Stimulated activated CD8-positive, alpha-beta memory T cell treated with anti-CD3 and anti-CD28 coated beads, Interleukin-4, amount 100 ng/mL, for 48 hours (primary cell): Measurements from ENCODE around the gene NOS3.
"Not testable (repeated sequence)": the region's sequence is repeated elsewhere in the genome, so short reads cannot be mapped to it uniquely, and the experiment has no call there.

ENCODE experiments used
- DNase-seq: peaks from one replicate; pipeline ENCODE4 v3.0.0-alpha.2; 2020

Gene NOS3

DNA sequence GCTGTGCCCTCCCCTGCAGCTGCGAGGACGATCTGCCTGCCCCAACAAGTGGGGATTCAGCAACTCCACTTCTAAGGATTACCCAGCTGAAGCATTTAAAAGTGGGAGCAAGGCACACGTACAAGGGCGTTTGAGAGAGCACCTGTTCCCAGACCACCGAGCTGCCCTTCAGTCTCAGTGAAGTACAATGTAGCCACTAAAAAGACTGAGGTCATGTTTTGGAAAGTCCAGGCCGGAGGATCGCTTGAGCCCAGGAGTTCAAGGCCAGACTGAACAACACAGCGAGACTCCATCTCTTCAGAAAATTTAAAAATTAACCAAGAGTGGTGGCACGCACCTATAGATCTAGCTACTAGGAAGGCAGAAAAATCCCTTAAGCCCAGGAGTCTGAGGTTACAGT lies 14.7 kb downstream of the NOS3 start:
- no peak for DNase-seq

DNA sequence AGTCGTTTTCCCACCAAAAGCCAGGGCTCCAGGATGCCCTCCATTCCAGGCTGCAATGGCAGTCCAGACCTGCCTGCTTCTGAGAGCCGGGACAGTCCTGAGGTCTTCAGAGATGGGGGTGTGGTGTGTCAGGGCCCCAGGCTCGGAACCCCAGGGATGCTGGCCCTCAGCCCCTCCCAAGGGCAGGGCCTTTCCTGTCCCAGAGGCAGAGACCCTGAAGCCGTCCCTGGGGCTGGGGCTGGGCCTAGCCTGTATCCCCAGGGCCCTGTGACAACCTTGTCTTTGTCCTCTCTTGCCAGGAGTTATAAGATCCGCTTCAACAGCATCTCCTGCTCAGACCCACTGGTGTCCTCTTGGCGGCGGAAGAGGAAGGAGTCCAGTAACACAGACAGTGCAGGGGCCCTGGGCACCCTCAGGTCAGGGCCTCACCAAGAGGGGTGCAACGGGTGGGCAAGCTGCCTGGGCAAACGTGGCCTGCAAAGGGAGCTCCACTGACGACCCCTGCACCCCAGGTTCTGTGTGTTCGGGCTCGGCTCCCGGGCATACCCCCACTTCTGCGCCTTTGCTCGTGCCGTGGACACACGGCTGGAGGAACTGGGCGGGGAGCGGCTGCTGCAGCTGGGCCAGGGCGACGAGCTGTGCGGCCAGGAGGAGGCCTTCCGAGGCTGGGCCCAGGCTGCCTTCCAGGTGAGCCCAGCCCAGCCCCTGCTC lies 15.9 kb downstream of the NOS3 start:
- no peak for DNase-seq

DNA sequence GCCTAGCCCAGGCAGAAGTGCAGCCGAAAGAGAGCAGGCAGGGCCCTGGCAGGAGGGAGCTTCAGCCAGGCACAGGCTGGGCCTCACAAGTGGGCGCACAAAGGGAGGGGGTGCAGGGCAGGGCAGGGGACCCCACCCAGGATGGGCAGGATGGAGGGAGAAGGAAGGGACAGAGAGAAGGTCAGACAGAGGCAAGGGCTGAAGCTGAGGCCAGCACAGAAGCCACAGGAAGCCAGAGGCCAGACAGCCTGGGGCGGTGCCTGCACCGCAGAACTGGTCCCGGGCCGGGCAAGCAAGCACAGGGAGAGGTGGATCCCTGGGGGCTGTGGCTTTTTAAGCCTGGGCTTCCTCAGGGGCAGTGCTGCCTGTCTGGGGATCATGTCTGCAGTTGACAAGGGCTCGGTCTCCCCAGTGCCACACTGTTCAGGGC lies 16.7 kb downstream of the NOS3 start:
- no peak for DNase-seq

DNA sequence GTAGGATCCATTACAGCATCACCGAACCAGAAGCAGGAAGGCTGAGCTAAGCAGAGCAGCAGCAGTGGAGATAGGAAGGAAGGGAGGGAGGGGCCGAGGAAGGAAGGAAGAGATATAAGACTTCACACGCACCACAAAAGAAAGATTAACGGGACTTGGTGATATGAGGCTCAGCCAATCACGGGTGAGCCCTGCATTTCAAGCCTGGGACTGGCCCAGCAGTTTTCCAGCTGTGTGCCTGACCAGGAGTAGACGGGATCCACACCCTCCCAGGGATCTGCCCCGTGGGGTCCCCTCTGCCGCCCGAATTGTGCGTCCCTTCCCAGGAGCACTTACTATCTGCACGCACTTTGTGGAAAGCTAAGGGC lies 17.3 kb downstream of the NOS3 start:
- no peak for DNase-seq

DNA sequence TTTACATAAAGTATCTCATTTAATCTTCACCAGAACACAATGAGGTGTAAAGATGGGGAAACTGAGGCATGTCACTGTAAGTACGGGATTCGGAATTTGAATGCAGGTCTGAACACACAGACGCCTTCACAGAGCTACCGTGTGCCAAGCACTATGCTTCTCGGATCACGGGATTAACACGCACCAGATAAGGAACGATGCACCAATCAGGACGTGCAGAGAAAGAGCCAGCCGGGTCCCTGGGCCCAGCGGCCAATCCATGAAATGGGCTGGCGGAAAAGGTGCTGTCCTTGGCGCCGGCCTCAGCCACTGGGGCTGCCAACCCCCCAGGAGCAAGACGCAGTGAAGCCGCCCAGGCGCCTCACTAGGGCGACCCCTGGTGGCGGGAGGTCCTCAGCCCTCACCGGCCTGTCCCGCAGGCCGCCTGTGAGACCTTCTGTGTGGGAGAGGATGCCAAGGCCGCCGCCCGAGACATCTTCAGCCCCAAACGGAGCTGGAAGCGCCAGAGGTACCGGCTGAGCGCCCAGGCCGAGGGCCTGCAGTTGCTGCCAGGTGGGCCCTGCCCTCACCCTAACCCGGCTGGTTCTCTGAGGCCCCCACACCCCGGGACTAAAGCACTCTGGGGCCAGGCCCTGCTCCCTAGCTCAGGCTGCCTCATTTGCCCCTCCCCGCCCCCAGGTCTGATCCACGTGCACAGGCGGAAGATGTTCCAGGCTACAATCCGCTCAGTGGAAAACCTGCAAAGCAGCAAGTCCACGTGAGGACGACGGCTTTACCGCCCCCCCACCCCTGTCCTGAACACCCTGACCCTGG lies 17.9 kb downstream of the NOS3 start:
- DNase-seq, result peak; percentile 95

DNA sequence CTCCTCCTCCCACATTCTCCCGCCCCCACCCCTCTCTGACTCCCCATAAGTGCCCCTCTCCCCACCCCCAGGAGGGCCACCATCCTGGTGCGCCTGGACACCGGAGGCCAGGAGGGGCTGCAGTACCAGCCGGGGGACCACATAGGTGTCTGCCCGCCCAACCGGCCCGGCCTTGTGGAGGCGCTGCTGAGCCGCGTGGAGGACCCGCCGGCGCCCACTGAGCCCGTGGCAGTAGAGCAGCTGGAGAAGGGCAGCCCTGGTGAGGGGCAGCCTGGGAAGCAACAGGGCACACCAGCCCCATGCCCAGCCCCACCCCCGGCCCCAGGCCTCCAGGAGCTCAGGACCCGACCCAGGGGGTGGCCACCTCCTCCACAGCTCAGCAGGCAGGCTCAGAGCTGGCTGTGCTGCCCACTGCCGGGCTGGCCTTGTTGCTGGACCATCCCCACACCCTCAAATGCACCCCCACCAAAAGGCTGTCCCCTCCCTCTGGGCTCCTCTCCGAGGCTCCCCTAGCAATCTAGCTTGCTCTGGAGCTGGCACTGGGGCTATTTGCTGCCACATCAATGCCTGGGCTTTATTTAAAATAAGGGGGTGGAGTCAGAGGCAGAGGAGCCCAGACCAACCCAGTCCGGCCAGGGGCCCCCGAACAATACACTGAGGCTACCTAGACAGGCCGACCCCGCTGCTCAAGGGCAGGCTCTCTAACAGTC lies 18.7 kb downstream of the NOS3 start:
- DNase-seq, result no peak

DNA sequence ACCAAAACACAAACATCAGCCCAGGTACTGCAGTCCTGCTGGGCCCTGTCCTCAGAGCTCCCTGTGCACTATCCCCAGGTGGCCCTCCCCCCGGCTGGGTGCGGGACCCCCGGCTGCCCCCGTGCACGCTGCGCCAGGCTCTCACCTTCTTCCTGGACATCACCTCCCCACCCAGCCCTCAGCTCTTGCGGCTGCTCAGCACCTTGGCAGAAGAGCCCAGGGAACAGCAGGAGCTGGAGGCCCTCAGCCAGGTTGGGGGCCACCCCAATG lies 19.2 kb downstream of the NOS3 start:
- no peak for DNase-seq

DNA sequence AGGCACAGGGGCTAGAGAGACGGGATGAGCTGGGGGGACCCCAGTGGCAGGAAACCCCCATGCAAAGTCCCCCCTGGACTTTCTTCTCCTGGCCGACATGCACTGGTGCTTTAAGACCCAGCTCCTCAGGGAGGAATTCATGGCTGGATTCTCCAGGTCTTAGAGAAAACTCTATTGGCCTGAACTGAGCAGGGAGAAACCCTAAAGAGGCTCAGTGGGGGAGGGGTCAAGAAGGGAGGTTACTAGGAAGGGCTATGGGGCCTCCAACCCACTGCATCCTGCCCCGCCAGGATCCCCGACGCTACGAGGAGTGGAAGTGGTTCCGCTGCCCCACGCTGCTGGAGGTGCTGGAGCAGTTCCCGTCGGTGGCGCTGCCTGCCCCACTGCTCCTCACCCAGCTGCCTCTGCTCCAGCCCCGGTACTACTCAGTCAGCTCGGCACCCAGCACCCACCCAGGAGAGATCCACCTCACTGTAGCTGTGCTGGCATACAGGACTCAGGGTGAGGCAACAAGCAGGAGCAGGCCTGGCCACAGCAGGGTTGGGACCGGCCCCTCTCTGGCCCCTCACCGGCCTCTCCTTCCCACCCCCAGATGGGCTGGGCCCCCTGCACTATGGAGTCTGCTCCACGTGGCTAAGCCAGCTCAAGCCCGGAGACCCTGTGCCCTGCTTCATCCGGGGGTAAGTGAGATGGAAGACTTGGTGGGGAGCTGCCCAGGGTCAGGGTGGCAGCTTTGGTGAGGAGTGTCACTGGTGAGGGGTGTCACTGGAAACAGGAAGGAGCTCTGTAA lies 19.7 kb downstream of the NOS3 start:
- DNase-seq, result peak; percentile 58

DNA sequence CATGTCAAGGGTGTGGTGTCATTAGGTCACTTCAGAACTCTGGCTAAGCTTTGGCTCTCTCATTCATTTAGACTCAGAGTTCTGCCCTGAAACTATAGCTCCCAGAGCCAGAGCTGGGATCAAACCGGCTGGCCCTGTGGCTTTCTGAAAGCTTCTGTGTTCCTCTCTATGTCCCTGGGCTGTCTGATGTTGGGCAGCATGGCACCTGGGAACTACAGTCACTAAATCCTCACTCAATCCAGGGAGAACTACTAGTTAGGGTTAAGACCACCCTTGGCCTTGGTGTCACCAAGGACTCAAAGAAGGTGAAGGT lies 20.2 kb downstream of the NOS3 start:
- DNase-seq, result no peak

DNA sequence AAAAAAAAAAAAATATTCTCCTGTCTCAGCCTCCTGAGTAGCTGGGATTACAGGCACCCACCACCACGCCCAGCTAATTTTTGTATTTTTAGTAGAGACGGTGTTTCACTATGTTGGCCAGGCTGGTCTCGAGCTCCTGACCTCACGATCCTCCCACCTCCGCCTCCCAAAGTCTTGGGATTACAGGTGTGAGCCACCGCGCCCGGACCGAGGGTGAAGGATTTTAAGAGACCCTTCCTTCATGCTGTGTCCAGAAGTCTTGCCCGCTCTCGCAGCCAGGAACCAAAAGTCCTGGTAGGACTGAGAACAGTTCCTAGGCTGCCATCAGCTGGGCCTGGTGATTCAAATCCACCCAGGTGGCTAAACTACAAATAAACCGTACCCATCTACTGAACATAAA lies 20.8 kb downstream of the NOS3 start:
- DNase-seq, result not testable (repeated sequence)

DNA sequence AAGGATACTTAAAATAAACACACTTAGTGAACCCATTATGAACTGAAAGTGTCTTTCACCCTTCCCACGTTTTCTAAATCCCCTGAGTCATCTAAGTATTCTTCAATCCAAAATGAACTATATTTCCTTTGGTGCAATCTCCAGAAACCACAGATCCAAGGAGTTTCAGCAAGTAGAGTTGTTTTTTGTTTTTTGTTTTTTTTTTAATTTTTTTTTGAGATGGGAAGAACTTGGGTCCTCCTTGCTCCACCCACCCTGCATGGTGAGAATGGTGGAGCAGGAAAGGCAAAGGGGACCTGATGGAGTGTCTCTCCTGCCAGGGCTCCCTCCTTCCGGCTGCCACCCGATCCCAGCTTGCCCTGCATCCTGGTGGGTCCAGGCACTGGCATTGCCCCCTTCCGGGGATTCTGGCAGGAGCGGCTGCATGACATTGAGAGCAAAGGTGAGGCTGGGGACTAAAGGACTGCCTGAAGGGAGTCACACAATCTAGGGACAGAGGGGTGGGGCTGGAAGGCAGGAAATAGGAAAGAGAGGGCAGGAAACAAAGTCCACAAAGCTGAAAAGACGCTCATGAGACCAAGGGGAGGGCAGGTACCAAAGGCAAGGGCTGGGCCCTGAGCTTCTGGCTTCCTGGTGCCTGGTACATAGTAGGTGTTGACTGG lies 21.3 kb downstream of the NOS3 start:
- no peak for DNase-seq

DNA sequence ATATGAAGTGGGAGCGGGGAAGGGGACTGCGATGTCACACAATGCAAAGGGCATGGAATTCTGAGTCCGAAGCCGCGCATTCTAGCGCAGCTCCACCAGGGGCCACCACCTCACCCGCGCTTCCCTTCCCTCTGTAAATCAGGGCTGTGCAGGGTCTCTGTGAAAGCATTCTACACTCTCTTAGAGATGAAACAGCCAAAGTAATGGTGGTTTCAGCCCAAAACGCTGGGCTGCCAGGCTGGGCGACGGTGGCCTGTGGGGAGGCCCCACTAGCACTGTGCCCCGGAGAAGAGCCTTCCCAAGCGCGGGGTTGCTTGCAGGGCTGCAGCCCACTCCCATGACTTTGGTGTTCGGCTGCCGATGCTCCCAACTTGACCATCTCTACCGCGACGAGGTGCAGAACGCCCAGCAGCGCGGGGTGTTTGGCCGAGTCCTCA lies 22.1 kb downstream of the NOS3 start:
- DNase-seq, result no peak

DNA sequence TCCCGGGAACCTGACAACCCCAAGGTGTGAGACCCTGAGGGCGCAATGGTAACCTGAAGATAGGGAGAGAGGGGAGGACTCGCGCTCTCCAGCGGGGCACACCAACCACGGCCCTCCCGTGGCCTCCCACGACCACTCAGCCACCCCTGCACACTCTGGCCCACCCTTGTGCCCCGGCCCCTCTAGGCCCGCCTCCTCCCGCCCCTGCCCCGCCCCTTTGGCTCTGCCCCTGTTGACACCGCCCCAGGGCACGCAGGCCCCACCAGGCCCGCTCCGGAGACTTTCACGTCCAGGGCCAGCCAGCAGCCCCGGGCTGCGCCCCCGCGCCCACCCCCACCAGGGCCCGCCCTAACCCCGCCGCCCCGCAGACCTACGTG lies 22.5 kb downstream of the NOS3 start:
- no peak for DNase-seq

DNA sequence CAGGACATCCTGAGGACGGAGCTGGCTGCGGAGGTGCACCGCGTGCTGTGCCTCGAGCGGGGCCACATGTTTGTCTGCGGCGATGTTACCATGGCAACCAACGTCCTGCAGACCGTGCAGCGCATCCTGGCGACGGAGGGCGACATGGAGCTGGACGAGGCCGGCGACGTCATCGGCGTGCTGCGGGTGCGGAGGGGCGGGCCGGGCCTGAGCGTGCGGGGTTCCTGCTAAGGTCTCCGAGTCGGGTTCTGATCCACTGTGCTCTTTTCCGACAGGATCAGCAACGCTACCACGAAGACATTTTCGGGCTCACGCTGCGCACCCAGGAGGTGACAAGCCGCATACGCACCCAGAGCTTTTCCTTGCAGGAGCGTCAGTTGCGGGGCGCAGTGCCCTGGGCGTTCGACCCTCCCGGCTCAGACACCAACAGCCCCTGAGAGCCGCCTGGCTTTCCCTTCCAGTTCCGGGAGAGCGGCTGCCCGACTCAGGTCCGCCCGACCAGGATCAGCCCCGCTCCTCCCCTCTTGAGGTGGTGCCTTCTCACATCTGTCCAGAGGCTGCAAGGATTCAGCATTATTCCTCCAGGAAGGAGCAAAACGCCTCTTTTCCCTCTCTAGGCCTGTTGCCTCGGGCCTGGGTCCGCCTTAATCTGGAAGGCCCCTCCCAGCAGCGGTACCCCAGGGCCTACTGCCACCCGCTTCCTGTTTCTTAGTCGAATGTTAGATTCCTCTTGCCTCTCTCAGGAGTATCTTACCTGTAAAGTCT lies 23.1 kb downstream of the NOS3 start:
- peak; percentile 90 for DNase-seq

DNA sequence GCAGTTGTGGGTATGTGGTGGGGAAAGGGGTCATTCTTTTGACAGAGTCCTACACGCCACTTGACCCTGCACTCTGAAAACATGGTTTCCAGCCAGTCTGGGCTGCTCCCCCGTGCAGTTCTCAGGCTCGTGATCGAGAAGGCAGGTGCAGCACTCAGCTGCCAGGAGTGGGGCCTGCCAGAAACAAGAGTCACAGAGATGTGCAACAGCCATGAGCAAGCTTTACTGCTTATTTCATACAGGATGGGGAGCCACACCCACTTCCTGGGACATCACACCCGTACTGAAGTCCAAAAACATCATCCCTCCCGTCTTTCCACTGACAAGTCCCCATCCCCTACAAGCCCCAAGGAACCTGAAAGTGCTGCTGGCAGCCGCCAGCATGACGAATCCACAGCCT lies 24.1 kb downstream of the NOS3 start:
- no peak for DNase-seq

DNA sequence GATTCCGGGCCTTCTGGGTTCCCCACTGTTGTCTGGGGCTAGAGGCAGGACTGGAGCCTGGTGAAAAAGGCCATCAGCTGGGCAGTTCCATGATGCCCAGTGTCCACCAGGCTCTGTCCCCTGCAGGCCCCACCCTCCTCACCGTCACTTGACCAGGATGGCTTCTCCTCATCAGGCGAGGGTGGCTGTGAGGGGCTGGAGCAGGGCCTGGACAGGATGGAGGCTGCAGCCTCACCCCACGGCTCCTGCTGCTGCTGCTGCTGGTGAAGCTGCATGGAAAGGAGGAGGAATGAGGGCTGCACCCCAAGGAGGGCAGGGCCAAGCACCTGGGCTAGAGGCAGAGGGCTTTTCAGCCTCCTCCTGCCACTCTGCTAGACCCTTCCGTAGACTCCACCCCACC lies 25.1 kb downstream of the NOS3 start:
- no peak for DNase-seq

DNA sequence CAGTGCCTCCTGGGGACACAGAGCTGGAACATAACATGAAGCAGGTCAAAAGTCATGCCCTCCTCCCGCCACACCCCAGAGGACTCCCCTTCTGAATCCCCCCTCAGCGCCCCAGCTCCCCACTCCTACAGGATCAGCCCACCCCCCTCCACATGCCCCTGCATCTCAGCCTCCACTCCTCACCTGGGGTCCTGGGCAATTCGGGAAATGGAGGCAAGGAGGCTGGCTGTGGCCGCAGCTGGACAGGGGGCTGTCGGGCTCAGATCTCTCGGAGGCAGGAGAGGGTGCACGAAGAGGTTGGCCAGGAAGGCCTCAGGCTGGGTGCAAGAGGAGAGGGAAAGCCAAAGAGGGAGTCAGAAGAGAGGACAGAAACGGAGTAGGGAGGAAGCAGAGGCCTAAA lies 25.7 kb downstream of the NOS3 start:
- DNase-seq, result no peak

DNA sequence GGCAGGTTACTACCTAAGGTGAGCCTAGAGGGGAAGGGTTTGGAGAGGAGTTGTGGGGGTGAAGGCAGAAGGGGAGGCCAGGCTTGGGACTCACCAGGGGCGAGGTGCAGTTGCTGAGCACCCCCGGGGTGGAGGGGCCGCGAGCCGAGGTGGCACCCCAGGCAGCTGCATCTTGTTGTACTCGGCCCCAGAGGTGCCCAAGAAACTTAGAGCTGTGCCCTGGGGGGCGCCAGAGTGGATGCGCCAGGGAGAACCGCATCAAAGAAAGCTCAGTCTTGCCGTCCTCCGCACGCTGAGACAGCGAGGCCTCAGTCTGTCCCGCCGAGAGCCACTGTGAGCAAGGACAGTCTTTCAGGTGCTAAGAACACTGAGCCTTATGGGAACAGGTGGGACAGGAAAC lies 26.1 kb downstream of the NOS3 start:
- no peak for DNase-seq

DNA sequence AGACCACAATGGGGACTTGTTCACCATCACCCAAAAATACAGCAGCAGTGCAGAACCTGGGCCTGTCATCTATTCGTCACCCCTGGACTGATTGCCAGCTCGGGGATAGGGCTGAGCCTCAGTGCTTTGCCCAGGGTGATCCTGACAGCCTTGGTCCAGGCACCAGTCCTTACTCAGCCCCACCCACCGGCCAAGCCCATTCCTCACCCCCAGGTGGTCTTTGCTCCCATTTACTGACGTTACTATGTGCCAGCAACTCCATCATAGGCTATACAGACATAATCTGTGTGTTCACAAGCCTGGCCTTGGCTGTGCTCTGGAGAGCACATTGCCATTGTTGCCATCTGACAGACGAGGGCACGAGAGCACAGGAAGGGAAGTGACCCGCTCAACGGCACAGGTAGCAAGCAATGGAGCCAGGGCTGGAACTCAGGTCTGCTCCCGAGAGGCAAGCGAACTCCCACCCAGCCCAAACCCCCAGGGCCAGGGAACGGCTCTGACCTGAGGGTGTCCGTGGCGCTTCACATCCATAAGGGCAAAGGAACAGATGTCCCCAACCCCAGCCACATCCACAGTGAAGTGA lies 26.6 kb downstream of the NOS3 start:
- no peak for DNase-seq

DNA sequence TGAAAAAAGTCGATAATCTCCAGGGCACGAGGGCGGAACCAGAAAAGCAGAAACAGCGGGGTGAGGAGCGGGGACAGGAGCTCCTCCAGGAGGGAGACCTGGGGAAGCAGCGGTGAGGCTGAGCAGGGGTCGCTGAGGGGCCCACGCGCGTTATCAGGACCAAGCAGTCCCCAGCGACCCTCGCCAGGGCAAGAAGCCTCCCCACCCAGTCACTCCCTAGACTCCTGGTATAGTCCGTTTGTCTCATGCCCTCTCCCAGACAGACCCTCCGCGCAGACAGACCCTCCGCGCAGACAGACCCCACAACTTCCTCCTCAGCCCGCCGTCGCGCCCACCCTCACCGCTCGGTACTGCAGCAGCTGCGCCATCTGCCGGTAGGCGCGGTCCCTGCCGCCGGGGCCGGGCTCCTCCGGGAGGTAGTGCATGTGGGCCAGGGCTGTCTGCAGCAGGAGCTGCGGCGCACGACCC lies 27.2 kb downstream of the NOS3 start:
- peak; percentile 94 for DNase-seq

DNA sequence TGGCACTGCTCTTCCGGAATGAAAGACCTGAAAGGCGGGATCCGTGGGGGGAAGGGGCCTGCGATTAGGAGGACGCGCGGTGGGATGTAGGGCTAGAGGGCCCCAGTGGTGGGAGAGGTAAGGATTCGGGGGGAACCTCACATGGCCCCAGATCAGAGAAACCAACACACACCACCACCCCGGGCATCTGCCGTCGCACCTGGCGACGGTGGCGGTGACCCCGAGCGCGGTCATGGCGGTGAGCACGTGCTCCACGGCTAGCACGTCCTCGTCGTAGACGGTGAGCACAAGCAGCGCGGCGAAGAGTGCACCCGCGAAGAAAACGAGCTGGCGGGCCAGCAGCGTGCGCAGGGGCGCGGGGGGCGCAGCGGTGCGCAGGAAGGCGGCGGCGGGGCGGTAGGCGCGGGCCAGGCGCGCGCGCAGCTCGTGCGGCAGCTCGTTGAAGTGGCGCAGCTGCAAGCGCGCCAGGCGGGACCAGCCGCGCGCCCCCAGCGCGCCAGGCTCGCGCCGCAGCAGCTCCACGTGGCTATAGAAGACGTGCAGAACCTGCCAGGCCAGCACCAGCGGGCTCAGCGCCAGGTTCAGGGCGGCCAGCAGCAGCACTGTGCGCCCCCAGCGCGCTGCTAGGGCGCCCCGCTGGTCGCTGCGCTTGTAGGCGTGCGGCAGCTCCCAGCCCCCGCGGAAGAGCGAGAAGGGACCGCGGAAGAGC lies 27.8 kb downstream of the NOS3 start:
- DNase-seq, result no peak
